ENCODE measurements around the gene COPZ2. TPM values are rescaled to one million over a fixed set of nuclear protein-coding genes. Genes with fewer than 3 reads are reported as not detected.

The COPZ2 gene
- total and polyA plus RNA-seq, 9 of the 15 experiments (the other 6 are each of a cell fraction or from before 2014, with no cell fraction given) = 0.22 to 0.49 TPM; not detected in 7

DNA sequence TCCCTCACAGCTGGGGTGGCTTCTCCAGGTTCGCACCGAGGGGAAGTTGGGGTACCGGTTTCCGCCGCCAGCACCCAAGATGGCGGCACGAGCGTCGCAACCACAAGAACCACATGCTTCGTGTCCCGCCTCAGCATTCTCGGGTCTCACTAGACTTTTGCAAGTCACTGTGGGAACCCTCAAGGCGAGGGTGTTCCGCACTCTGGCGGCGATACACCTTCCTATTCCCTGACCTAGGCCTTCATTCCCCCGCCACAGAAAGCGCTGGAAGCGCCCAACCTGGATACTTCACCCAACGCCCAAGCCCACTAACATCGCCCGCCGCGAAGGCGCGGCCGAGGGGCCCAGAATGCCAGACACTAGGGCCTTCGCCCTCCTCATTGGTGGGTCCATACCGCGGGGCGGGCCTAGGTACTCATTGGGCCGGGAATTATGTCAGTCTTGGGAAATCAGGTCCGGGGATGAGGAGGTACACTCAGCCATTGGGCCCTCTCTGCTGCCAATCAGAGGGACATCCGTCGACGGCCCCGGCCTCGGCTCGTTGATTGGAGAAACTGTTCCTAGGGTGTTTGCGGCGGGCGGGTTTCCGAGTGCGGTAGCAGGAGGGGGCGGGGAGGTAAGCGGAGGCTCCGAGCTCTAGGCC lies 10.3 kb upstream of the COPZ2 start, which contains the start of gene NFE2L1 (continued):
- TF ChIP-seq MGA (IDR thresholded peaks at IDR 0.05) = peak; percentile 100
- peak; percentile 68; the same call in 1 of the 2 replicates for TF ChIP-seq NCOA1 (IDR thresholded peaks at IDR 0.05; ENCODE audit: low read depth)
- TF ChIP-seq DIDO1 (tag; IDR thresholded peaks at IDR 0.05; ENCODE audit: low read depth) = 0 out of 2 replicates have a peak, but pooled peaks have one; percentile 64
- TF ChIP-seq FOXK1 (CRISPR knock-in tag; IDR thresholded peaks at IDR 0.05; ENCODE audit: borderline replicate concordance) = peak; percentile 19; the same call in 1 of the 2 replicates
- peak; percentile 93 for TF ChIP-seq SP2 (IDR thresholded peaks at IDR 0.05; ENCODE audit: extremely low read depth, low read depth, low read length, poor library complexity, severe bottlenecking)
- TF ChIP-seq JUND (IDR thresholded peaks at IDR 0.05; ENCODE audit: borderline replicate concordance, low read depth, low read length) = no peak
- peak; percentile 75; the same call in 1 of the 3 replicates for TF ChIP-seq JUND (tag; IDR thresholded peaks at IDR 0.05; ENCODE audit: borderline replicate concordance, low read depth, low read length)
- peak; percentile 94 for TF ChIP-seq FOS (IDR thresholded peaks at IDR 0.05; ENCODE audit: extremely low read depth, insufficient read length)
- peak; percentile 54; the same call in 1 of the 2 replicates for TF ChIP-seq ZNF668 (CRISPR knock-in tag; IDR thresholded peaks at IDR 0.05)
- TF ChIP-seq TEAD4 (IDR thresholded peaks at IDR 0.05; ENCODE audit: low read length) = peak; percentile 75
- 0 out of 2 replicates have a peak, but pooled peaks have one; percentile 47 for TF ChIP-seq TEAD4 (CRISPR knock-in tag; IDR thresholded peaks at IDR 0.05; ENCODE audit: borderline replicate concordance)
- TF ChIP-seq ZNF184 (CRISPR knock-in tag; IDR thresholded peaks at IDR 0.05) = no peak
- TF ChIP-seq EP400 (IDR thresholded peaks at IDR 0.05) = peak; percentile 99
- TF ChIP-seq EWSR1 (IDR thresholded peaks at IDR 0.05; ENCODE audit: borderline replicate concordance, low read depth, partially characterized antibody) = no peak
- 0 out of 2 replicates have a peak, but pooled peaks have one; percentile 68 for TF ChIP-seq ZNF584 (CRISPR knock-in tag; IDR thresholded peaks at IDR 0.05; ENCODE audit: low read depth)
- peak; percentile 75 for TF ChIP-seq FIP1L1 (IDR thresholded peaks at IDR 0.05; ENCODE audit: low read depth, low read length, poor library complexity, severe bottlenecking)
- TF ChIP-seq RNF2 (IDR thresholded peaks at IDR 0.05) = peak; percentile 96

Measured in K562 (cell line).